Camera-type eye (tissue), 1 donor: ENCODE data around the gene RABL3. TPM values are rescaled to one million over a fixed set of nuclear protein-coding genes. Genes with fewer than 3 reads are reported as not detected.

ENCODE experiments used
- total RNA-seq: library from RNA; depleted of rRNA; stranded (reverse); fragments of >200 nt; gene quantifications from one replicate; pipeline ENCODE4 v1.2.3, GENCODE V29; 2014

Gene RABL3
- total RNA-seq: 60.0 TPM

DNA sequence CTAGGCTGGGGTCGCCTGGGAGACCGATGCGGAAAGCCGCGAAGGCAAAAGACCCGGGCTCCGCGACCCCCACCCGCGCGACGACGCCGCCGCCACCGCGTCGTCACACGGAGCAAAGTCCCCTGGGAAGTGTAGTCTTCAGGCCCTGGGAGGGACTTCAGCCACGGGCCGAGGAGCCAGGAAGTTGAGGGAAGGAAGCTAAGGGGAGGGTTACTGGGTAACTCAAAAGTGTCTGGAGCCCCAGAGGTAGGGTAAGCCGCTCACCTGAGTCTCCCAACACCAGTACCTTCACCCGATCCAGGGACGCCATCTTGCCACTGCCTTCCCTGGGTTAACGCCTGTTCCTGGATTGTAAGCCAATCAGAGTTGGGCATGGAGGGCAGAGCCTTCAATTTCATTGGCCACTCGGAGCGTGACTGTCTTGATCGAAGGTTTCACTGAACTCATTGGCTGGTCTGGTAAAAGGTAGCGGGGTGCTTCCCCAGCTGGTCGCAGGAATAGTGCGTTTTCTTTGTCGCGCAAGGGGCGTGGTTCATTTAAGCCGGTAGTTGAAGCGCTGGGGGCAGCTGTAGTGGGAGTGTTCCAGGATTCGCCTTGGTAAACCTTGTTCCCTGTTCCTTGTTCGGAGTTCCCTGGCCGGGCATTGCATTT is at the start of gene RABL3, which contains the start of gene GTF2E1:
Gene RABL3, minus strand, starts transcription at position 319 of the 651 bp plus-strand sequence. Its CDS starts 9 bp downstream, at position 310.
Gene GTF2E1, plus strand, starts transcription at position 547 of the 651 bp plus-strand sequence. CDS start 7,809 bp downstream, outside the sequence.

GRCh38 chr3:120682095-120682681 is 60.1 kb downstream of the RABL3 start, which contains the start of gene HGD:
Gene HGD, minus strand, starts transcription at chr3:120682239. Its CDS starts 128 bp downstream, at chr3:120682111.

Other genes starting within 250 kb of the RABL3 start
- gene NDUFB4, start 146.2 kb downstream of the RABL3 start, total RNA-seq: 34.7 TPM
- 0.82 TPM for gene HGD, start 60.3 kb downstream of the RABL3 start, total RNA-seq
- 20.3 TPM for gene GTF2E1, start 228 bp upstream of the RABL3 start, total RNA-seq
- 22.0 TPM for gene STXBP5L, start 165.7 kb upstream of the RABL3 start, total RNA-seq